Stomach (tissue), 4 donors: ENCODE data around the gene JDP2.

Experiments used
- CTCF ChIP-seq, 7 experiments: fragments of 450-650 bp in 4 of 7; fragments of 200-600 bp in 3 of 7; sonication (generic) in 3 of 7; IDR thresholded peaks; one replicate each; pipeline ENCODE4 v1.5.1; 2016 to 2019; ENCODE audit warnings: antibody characterized with exemption in 7 of 7, control low read depth in 2 of 7, mild to moderate bottlenecking in 1 of 7
- EP300 ChIP-seq: sonication (generic); formaldehyde crosslinking; IDR thresholded peaks from one replicate; pipeline ENCODE4 v1.6.1; 2017; ENCODE audit warnings: antibody characterized with exemption
- POLR2A ChIP-seq, 4 donors: fragments of 450-650 bp; IDR thresholded peaks; one replicate each; pipeline ENCODE4 v1.6.1; 2016; ENCODE audit warnings: antibody characterized with exemption in 4 of 4, control low read depth in 2 of 4, mild to moderate bottlenecking in 1 of 4, moderate library complexity in 1 of 4
- POLR2AphosphoS5 ChIP-seq, 3 donors: sonication (generic); formaldehyde crosslinking; IDR thresholded peaks; one replicate each; pipeline ENCODE4 v1.6.1; 2016; ENCODE audit warnings: antibody characterized with exemption in 3 of 3

- TF ChIP-seq CTCF (IDR thresholded peaks at IDR 0.05) (no peak), POLR2AphosphoS5 (IDR thresholded peaks at IDR 0.05) (no peak), POLR2A (IDR thresholded peaks at IDR 0.05) (no peak), EP300 (no peak)
These were observed 27.2 kb downstream of the JDP2 start for GRCh38 chr14:75454963-75455546.
